Mucosa of descending colon (tissue), 3 donors: Measurements from ENCODE around the gene EYA2. TPM values are rescaled to one million over a fixed set of nuclear protein-coding genes. Genes with fewer than 3 reads are reported as not detected.
A peak's percentile ranks its signal among the peaks of the same experiment; 100 is the strongest.

Experiments
- ATAC-seq: fragments of 200-7000 bp; cut with Tn5 transposase; one replicate; pipeline ENCODE4 v1.9.1; 2020; ENCODE audit warnings: mild to moderate bottlenecking, moderate library complexity
- DNase-seq, 3 donors: peaks; one replicate each; pipeline ENCODE4 v3.0.0-alpha.2; 2020
- H3K36me3 ChIP-seq: fragments of 200-600 bp; one replicate; pipeline ENCODE4 v1.8.0; 2021; ENCODE audit warnings: low read depth, mild to moderate bottlenecking
- H3K4me1 ChIP-seq: fragments of 200-600 bp; one replicate; pipeline ENCODE4 v1.8.0; 2021; ENCODE audit warnings: low read depth, mild to moderate bottlenecking
- H3K4me3 ChIP-seq: fragments of 200-600 bp; one replicate; pipeline ENCODE4 v1.8.0; 2021; ENCODE audit warnings: mild to moderate bottlenecking
- H3K9me3 ChIP-seq: fragments of 200-600 bp; one replicate; pipeline ENCODE4 v1.8.0; 2021; ENCODE audit warnings: mild to moderate bottlenecking
- CTCF ChIP-seq: fragments of 200-600 bp; IDR thresholded peaks from one replicate; pipeline ENCODE4 v1.8.0; 2022; ENCODE audit warnings: antibody characterized with exemption, mild to moderate bottlenecking
- intact Hi-C, 2 donors: fragments of 100-400 bp; cut with DNase I in 1 of 2; cut with micrococcal nuclease in 1 of 2; formaldehyde crosslinking; loops; one replicate each; pipeline versions ENCODE4 v1.11.0 to v1.11.1; 2022; cut with DNase I, micrococcal nuclease
- total RNA-seq, 3 donors: library from RNA; stranded (reverse); fragmentation: NEBNext Ultra II Directional in 2 of 3; extraction: Animal tissue kit (Norgen Biotek cat#: 25700) in 2 of 3; gene quantifications; one replicate each; pipeline versions ENCODE4 v1.2.1 to v1.2.4, GENCODE V29; 2021 to 2023
- donor health status: DM: no; HTN: no; CAD: no; lungs with moderate emphysema.
- donor health status: DM: no; HTN: no; CAD: no.
- donor health status: DM: no; HTN: yes; CAD: no.

Gene EYA2
- total RNA-seq, 3 donors from 2014 or later: 14.3 to 22.3 (median 19.5) TPM

GRCh38 chr20:47051936-47052526 is 157.4 kb downstream of the EYA2 start:
- no peak overlapping the region for H3K4me3 ChIP-seq
- no peaks in the 10 kb centered on the region for H3K9me3 ChIP-seq
- no peaks in the 10 kb centered on the region for H3K36me3 ChIP-seq
- intact Hi-C loops: no loop called here
- no peak for TF ChIP-seq CTCF
- no peaks in the 10 kb centered on the region for H3K4me1 ChIP-seq
- ATAC-seq (no peak), DNase-seq (no peak)

GRCh38 chr20:47054506-47054905 is 159.9 kb downstream of the EYA2 start:
- H3K4me1 ChIP-seq: no peaks in the 10 kb centered on the region
- no peak for TF ChIP-seq CTCF
- no peak for DNase-seq
- ATAC-seq: no peak
- intact Hi-C loops: no loop called here
- H3K36me3 ChIP-seq: no peaks in the 10 kb centered on the region
- no peak overlapping the region for H3K4me3 ChIP-seq
- H3K9me3 ChIP-seq: no peaks in the 10 kb centered on the region

GRCh38 chr20:47054945-47055344 is 160.3 kb downstream of the EYA2 start:
- Histone ChIP-seq H3K36me3 (no peaks in the 10 kb centered on the region), H3K4me1 (no peaks in the 10 kb centered on the region), H3K4me3 (no peak overlapping the region), H3K9me3 (no peaks in the 10 kb centered on the region)
- intact Hi-C loops: no loop called here
- TF ChIP-seq CTCF: no peak
- ATAC-seq (no peak), DNase-seq (no peak)

GRCh38 chr20:47055699-47056369 is 161.2 kb downstream of the EYA2 start:
- peak; percentile 78 for ATAC-seq
- no peaks in the 10 kb centered on the region for H3K9me3 ChIP-seq
- H3K4me3 ChIP-seq: no peak overlapping the region
- TF ChIP-seq CTCF: no peak
- no peaks in the 10 kb centered on the region for H3K4me1 ChIP-seq
- peak in 1 of 3 donors; percentile 33 for DNase-seq
- H3K36me3 ChIP-seq: no peaks in the 10 kb centered on the region
- intact Hi-C loops: no loop called here

GRCh38 chr20:47057661-47058060 is 163.0 kb downstream of the EYA2 start:
- DNase-seq (no peak), ATAC-seq (peak; percentile 26)
- intact Hi-C loops: no loop called here
- peaks cover 3% of the 10 kb centered on the region for H3K4me1 ChIP-seq
- H3K4me3 ChIP-seq: no peak overlapping the region
- H3K36me3 ChIP-seq: no peaks in the 10 kb centered on the region
- TF ChIP-seq CTCF: no peak
- no peaks in the 10 kb centered on the region for H3K9me3 ChIP-seq
